ENCODE data around the gene SRD5A2. TPM values are rescaled to one million over a fixed set of nuclear protein-coding genes. Genes with fewer than 3 reads are reported as not detected.

The SRD5A2 gene, protein sequence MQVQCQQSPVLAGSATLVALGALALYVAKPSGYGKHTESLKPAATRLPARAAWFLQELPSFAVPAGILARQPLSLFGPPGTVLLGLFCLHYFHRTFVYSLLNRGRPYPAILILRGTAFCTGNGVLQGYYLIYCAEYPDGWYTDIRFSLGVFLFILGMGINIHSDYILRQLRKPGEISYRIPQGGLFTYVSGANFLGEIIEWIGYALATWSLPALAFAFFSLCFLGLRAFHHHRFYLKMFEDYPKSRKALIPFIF
- not detected in 2 replicates for total RNA-seq (ENCODE audit: low replicate concordance)

DNA sequence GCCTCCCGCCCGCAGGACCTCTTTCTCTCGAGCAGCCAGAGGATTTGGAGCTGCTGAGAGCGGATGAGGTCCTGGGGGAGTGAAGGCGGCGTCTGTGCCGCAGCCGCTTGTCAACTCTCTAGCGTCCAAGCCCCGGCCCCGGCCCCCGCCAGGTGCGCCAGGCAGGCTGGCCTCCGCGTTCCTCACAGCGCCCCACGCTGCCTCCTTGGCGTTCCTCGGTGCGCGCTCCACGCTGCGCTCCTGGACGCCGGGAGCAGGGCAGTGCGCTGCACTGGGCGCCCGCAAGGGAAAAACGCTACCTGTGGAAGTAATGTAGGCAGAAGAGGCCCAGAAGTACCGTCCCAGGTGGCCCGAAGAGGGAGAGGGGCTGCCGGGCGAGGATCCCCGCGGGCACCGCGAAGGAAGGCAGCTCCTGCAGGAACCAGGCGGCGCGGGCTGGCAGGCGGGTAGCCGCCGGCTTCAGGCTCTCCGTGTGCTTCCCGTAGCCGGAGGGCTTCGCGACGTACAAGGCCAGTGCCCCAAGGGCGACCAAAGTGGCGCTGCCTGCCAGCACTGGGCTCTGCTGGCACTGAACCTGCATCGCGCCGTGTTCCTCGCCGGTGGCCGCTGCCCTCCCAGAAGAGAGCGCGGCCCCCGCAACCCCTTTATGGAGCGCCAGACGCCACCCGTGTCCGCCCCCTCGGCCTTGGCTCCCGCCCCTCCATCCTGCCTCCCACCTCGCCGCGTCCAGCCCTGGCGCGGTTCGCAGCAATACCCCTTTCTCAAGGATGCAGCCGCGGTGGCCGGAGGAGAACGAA, at the start of gene SRD5A2:
TSS of gene SRD5A2 (minus strand) at position 618 of the 797 bp plus-strand sequence. CDS start at position 580, 38 bp downstream.
- peaks cover 46% of the 10 kb centered on the region for H3K27me3 Mint-ChIP-seq (ENCODE audit: insufficient read depth, low read depth)
- H3K36me3 ChIP-seq: no peaks in the 10 kb centered on the region
- H3K4me1 ChIP-seq: peaks cover 3% of the 10 kb centered on the region
- no peaks in the 10 kb centered on the region for H3K36me3 Mint-ChIP-seq
- H3K4me3 ChIP-seq: peak within 1 kb of the TSS; percentile 63
- TF ChIP-seq EZH2phosphoT487 (IDR thresholded peaks at IDR 0.05) (peak; percentile 79), EZH2 (IDR thresholded peaks at IDR 0.05) (peak; percentile 96)
- TF ChIP-seq, protein P1, sequence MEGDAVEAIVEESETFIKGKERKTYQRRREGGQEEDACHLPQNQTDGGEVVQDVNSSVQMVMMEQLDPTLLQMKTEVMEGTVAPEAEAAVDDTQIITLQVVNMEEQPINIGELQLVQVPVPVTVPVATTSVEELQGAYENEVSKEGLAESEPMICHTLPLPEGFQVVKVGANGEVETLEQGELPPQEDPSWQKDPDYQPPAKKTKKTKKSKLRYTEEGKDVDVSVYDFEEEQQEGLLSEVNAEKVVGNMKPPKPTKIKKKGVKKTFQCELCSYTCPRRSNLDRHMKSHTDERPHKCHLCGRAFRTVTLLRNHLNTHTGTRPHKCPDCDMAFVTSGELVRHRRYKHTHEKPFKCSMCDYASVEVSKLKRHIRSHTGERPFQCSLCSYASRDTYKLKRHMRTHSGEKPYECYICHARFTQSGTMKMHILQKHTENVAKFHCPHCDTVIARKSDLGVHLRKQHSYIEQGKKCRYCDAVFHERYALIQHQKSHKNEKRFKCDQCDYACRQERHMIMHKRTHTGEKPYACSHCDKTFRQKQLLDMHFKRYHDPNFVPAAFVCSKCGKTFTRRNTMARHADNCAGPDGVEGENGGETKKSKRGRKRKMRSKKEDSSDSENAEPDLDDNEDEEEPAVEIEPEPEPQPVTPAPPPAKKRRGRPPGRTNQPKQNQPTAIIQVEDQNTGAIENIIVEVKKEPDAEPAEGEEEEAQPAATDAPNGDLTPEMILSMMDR (IDR thresholded peaks at IDR 0.05): peak; percentile 6
- H3K4me3 Mint-ChIP-seq: peak within 1 kb of the TSS; percentile 72
- H3F3A ChIP-seq (ENCODE audit: low read depth): no peaks in the 10 kb centered on the region
- H4K20me1 ChIP-seq (ENCODE audit: low read depth): no peaks in the 10 kb centered on the region
- H3K79me2 ChIP-seq (ENCODE audit: low read depth): no peaks in the 10 kb centered on the region
- H3K9ac ChIP-seq: no peak within 1 kb of the TSS
- peak within 1 kb of the TSS; percentile 88 for H3K4me2 ChIP-seq
- no peak within 1 kb of the TSS for H3K27ac Mint-ChIP-seq
- H3K27ac ChIP-seq: no peak within 1 kb of the TSS
- peak within 1 kb of the TSS; percentile 96 for H2AFZ ChIP-seq (replicated peaks)
- H3K27me3 ChIP-seq: peaks cover 64% of the 10 kb centered on the region
- DNase-seq (ENCODE audit: low spot score): peak; percentile 69
- peaks cover 16% of the 10 kb centered on the region for H3K9me3 Mint-ChIP-seq
- H3K9me3 ChIP-seq (ENCODE audit: low read depth): no peaks in the 10 kb centered on the region
- H3K4me1 Mint-ChIP-seq: peaks cover 7% of the 10 kb centered on the region

DNA sequence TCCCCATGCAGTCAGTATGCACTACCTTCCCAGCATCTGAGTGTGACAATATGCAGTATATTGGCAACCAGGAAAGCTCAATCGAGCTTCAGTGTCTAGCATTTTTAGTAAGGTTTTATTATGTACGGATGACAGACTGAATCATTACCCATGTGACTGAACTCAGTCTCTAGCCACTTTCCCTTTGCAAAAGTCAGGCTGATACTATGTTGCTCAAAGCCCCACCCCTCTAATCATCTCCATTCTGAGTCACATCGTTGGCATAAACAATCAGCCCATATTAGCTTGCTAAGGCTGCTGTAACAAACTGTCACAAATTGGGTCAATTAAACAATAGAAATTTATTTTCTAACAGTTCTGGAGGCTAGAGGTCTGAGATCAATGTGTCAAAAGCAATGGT, 25.8 kb upstream of the SRD5A2 start:
- DNase-seq (ENCODE audit: low spot score): no peak
- no peaks in the 10 kb centered on the region for H4K20me1 ChIP-seq (ENCODE audit: low read depth)
- H3F3A ChIP-seq (ENCODE audit: low read depth): no peaks in the 10 kb centered on the region
- H3K9me3 ChIP-seq (ENCODE audit: low read depth): peaks cover 7% of the 10 kb centered on the region
- Mint-ChIP-seq H3K9me3 (peaks cover 3% of the 10 kb centered on the region), H3K27me3 (ENCODE audit: insufficient read depth, low read depth) (no peaks in the 10 kb centered on the region), H3K36me3 (no peaks in the 10 kb centered on the region), H3K4me1 (no peaks in the 10 kb centered on the region), H3K4me3 (no peak overlapping the region), H3K27ac (no peak overlapping the region)
- H3K4me2 ChIP-seq: no peak overlapping the region
- no peaks in the 10 kb centered on the region for H3K79me2 ChIP-seq (ENCODE audit: low read depth)
- H3K4me3 ChIP-seq: no peak overlapping the region
- no peak overlapping the region for H2AFZ ChIP-seq (replicated peaks)
- no peak overlapping the region for H3K9ac ChIP-seq
- no peak overlapping the region for H3K27ac ChIP-seq
- TF ChIP-seq, protein P1 (IDR thresholded peaks at IDR 0.05): no peak
- TF ChIP-seq EZH2phosphoT487 (IDR thresholded peaks at IDR 0.05) (no peak), EZH2 (IDR thresholded peaks at IDR 0.05) (no peak)
- no peaks in the 10 kb centered on the region for H3K36me3 ChIP-seq
- no peaks in the 10 kb centered on the region for H3K27me3 ChIP-seq
- no peaks in the 10 kb centered on the region for H3K4me1 ChIP-seq

DNA sequence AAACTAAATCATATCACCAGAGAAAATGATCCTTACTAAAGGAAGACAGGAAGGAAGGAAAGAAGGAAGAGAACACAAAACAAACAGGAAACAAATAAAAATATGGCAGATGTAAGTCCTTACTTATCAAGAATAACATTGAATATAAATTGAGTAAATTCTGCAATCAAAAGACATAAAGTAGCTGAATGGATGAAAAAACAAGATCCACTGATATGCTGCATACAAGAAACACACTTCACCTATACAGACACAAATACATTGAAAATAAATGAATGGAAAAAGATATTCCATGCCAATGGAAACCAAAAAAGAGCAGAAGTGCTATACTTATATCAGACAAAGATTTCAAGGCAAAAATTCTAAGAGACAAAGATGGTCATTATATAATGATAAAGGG, 18.0 kb upstream of the SRD5A2 start:
- Mint-ChIP-seq H3K4me3 (no peak overlapping the region), H3K27me3 (ENCODE audit: insufficient read depth, low read depth) (peaks cover 2% of the 10 kb centered on the region), H3K36me3 (no peaks in the 10 kb centered on the region), H3K9me3 (peaks cover 5% of the 10 kb centered on the region), H3K4me1 (no peaks in the 10 kb centered on the region), H3K27ac (no peak overlapping the region)
- Histone ChIP-seq H3K9ac (no peak overlapping the region), H3K36me3 (no peaks in the 10 kb centered on the region), H2AFZ (replicated peaks) (no peak overlapping the region), H3K27ac (no peak overlapping the region), H3K27me3 (no peaks in the 10 kb centered on the region), H3K4me2 (no peak overlapping the region), H3K4me1 (no peaks in the 10 kb centered on the region), H3F3A (ENCODE audit: low read depth) (no peaks in the 10 kb centered on the region), H3K79me2 (ENCODE audit: low read depth) (no peaks in the 10 kb centered on the region), H4K20me1 (ENCODE audit: low read depth) (no peaks in the 10 kb centered on the region), H3K4me3 (no peak overlapping the region), H3K9me3 (ENCODE audit: low read depth) (peaks cover 13% of the 10 kb centered on the region)
- DNase-seq (ENCODE audit: low spot score): no peak
- TF ChIP-seq, protein P1 (IDR thresholded peaks at IDR 0.05): no peak
- TF ChIP-seq EZH2 (IDR thresholded peaks at IDR 0.05): no peak
- TF ChIP-seq EZH2phosphoT487 (IDR thresholded peaks at IDR 0.05): no peak

All from neural progenitor cell (in vitro differentiated cells).